Skeletal muscle satellite cell (primary cell): Measurements from ENCODE around the gene SMOC2.
"Not testable (repeated sequence)": the region's sequence is repeated elsewhere in the genome, so short reads cannot be mapped to it uniquely, and the experiment has no call there.

Source experiments
- H3K27me3 ChIP-seq: 2 replicates; pipeline ENCODE4 v1.7.0; 2013; ENCODE audit warnings: low read length; ENCODE audit not compliant: control insufficient read depth, insufficient read depth
- H3K36me3 ChIP-seq: 2 replicates; pipeline ENCODE4 v1.7.0; 2013; ENCODE audit warnings: mild to moderate bottlenecking, control low read depth, low read length; ENCODE audit not compliant: insufficient read depth
- H3K4me1 ChIP-seq: 2 replicates; pipeline ENCODE4 v1.7.0; 2013; ENCODE audit warnings: low read length; ENCODE audit not compliant: control insufficient read depth, insufficient read depth
- H3K4me2 ChIP-seq: 2 replicates; pipeline ENCODE4 v1.7.0; 2013; ENCODE audit warnings: mild to moderate bottlenecking, low read length
- H3K4me3 ChIP-seq: 2 replicates; pipeline ENCODE4 v1.7.0; 2013; ENCODE audit warnings: low read length
- H3K9ac ChIP-seq: 2 replicates; pipeline ENCODE4 v1.7.0; 2013; ENCODE audit warnings: mild to moderate bottlenecking, low read depth, low read length, moderate library complexity
- H3K9me3 ChIP-seq: replicated peaks from 2 replicates; pipeline ENCODE4 v1.7.0; 2013; ENCODE audit warnings: mild to moderate bottlenecking, control low read depth, low read length

SMOC2 gene

GRCh38 chr6:168571268-168571667, 130.3 kb downstream of the SMOC2 start:
- no peak overlapping the region for H3K9ac ChIP-seq
- no peaks in the 10 kb centered on the region for H3K36me3 ChIP-seq
- H3K4me3 ChIP-seq: no peak overlapping the region
- no peaks in the 10 kb centered on the region for H3K4me1 ChIP-seq
- H3K4me2 ChIP-seq: no peak overlapping the region
- H3K9me3 ChIP-seq: peaks cover 7% of the 10 kb centered on the region
- no peaks in the 10 kb centered on the region for H3K27me3 ChIP-seq

GRCh38 chr6:168573276-168573835, 132.4 kb downstream of the SMOC2 start:
- H3K9ac ChIP-seq, H3K4me3 ChIP-seq, H3K4me1 ChIP-seq, H3K36me3 ChIP-seq, H3K27me3 ChIP-seq, H3K4me2 ChIP-seq: not testable (repeated sequence)
- peaks cover 18% of the 10 kb centered on the region for H3K9me3 ChIP-seq

- no peaks in the 10 kb centered on the region for H3K4me1 ChIP-seq
- H3K9ac ChIP-seq: no peak overlapping the region
- no peak overlapping the region for H3K4me3 ChIP-seq
- no peaks in the 10 kb centered on the region for H3K27me3 ChIP-seq
- H3K4me2 ChIP-seq: no peak overlapping the region
- H3K36me3 ChIP-seq: no peaks in the 10 kb centered on the region
- H3K9me3 ChIP-seq: peaks cover 18% of the 10 kb centered on the region
These were observed 133.2 kb downstream of the SMOC2 start for GRCh38 chr6:168574075-168574698.

GRCh38 chr6:168574699-168575195, 133.8 kb downstream of the SMOC2 start:
- no peaks in the 10 kb centered on the region for H3K36me3 ChIP-seq
- peaks cover 18% of the 10 kb centered on the region for H3K9me3 ChIP-seq
- H3K4me1 ChIP-seq: no peaks in the 10 kb centered on the region
- H3K4me2 ChIP-seq: no peak overlapping the region
- no peak overlapping the region for H3K9ac ChIP-seq
- no peaks in the 10 kb centered on the region for H3K27me3 ChIP-seq
- H3K4me3 ChIP-seq: no peak overlapping the region

GRCh38 chr6:168575346-168576098, 134.5 kb downstream of the SMOC2 start:
- no peak overlapping the region for H3K9ac ChIP-seq
- H3K4me3 ChIP-seq: no peak overlapping the region
- H3K36me3 ChIP-seq: no peaks in the 10 kb centered on the region
- H3K27me3 ChIP-seq: no peaks in the 10 kb centered on the region
- peaks cover 18% of the 10 kb centered on the region for H3K9me3 ChIP-seq
- H3K4me2 ChIP-seq: no peak overlapping the region
- no peaks in the 10 kb centered on the region for H3K4me1 ChIP-seq

- Histone ChIP-seq H3K27me3 (no peaks in the 10 kb centered on the region), H3K9me3 (peaks cover 18% of the 10 kb centered on the region), H3K4me2 (no peak overlapping the region), H3K4me3 (no peak overlapping the region), H3K9ac (no peak overlapping the region), H3K4me1 (no peaks in the 10 kb centered on the region), H3K36me3 (no peaks in the 10 kb centered on the region)
These were observed 135.4 kb downstream of the SMOC2 start for GRCh38 chr6:168576388-168576787.

GRCh38 chr6:168577496-168577895, 136.5 kb downstream of the SMOC2 start:
- Histone ChIP-seq H3K4me3 (no peak overlapping the region), H3K4me2 (no peak overlapping the region), H3K9me3 (peaks cover 22% of the 10 kb centered on the region), H3K36me3 (no peaks in the 10 kb centered on the region), H3K27me3 (no peaks in the 10 kb centered on the region), H3K9ac (no peak overlapping the region), H3K4me1 (no peaks in the 10 kb centered on the region)

GRCh38 chr6:168578036-168578435, 137.1 kb downstream of the SMOC2 start:
- Histone ChIP-seq H3K36me3 (no peaks in the 10 kb centered on the region), H3K9me3 (peaks cover 22% of the 10 kb centered on the region), H3K4me3 (no peak overlapping the region), H3K9ac (no peak overlapping the region), H3K27me3 (no peaks in the 10 kb centered on the region), H3K4me2 (no peak overlapping the region), H3K4me1 (no peaks in the 10 kb centered on the region)

- no peak overlapping the region for H3K9ac ChIP-seq
- H3K36me3 ChIP-seq: no peaks in the 10 kb centered on the region
- H3K4me3 ChIP-seq: no peak overlapping the region
- no peaks in the 10 kb centered on the region for H3K27me3 ChIP-seq
- H3K4me2 ChIP-seq: no peak overlapping the region
- H3K9me3 ChIP-seq: peaks cover 31% of the 10 kb centered on the region
- H3K4me1 ChIP-seq: no peaks in the 10 kb centered on the region
These were observed 140.3 kb downstream of the SMOC2 start for GRCh38 chr6:168581236-168581635.

- Histone ChIP-seq H3K36me3 (no peaks in the 10 kb centered on the region), H3K27me3 (no peaks in the 10 kb centered on the region), H3K4me3 (no peak overlapping the region), H3K9ac (no peak overlapping the region), H3K4me1 (no peaks in the 10 kb centered on the region), H3K4me2 (no peak overlapping the region), H3K9me3 (peaks cover 31% of the 10 kb centered on the region)
These were observed 140.7 kb downstream of the SMOC2 start for GRCh38 chr6:168581706-168582105.

GRCh38 chr6:168582571-168582981, 141.6 kb downstream of the SMOC2 start:
- Histone ChIP-seq H3K4me2 (no peak overlapping the region), H3K9ac (no peak overlapping the region), H3K36me3 (no peaks in the 10 kb centered on the region), H3K27me3 (no peaks in the 10 kb centered on the region), H3K9me3 (peaks cover 26% of the 10 kb centered on the region), H3K4me3 (no peak overlapping the region), H3K4me1 (no peaks in the 10 kb centered on the region)
